CD4-positive, alpha-beta T cell treated with Interleukin-15 for 4 hours (primary cell): Measurements from ENCODE around the gene IDI2.
"Not testable (repeated sequence)": the region's sequence is repeated elsewhere in the genome, so short reads cannot be mapped to it uniquely, and the experiment has no call there.

ENCODE experiments used
- DNase-seq: peaks from one replicate; pipeline ENCODE4 v3.0.0-alpha.2; 2020; ENCODE audit warnings: low spot score

IDI2 gene

GRCh38 chr10:1025683-1026082, at the start of gene IDI2:
Gene IDI2, minus strand, starts transcription at chr10:1025859. Its CDS starts 1,136 bp downstream, at chr10:1024723.
- no peak for DNase-seq

DNA sequence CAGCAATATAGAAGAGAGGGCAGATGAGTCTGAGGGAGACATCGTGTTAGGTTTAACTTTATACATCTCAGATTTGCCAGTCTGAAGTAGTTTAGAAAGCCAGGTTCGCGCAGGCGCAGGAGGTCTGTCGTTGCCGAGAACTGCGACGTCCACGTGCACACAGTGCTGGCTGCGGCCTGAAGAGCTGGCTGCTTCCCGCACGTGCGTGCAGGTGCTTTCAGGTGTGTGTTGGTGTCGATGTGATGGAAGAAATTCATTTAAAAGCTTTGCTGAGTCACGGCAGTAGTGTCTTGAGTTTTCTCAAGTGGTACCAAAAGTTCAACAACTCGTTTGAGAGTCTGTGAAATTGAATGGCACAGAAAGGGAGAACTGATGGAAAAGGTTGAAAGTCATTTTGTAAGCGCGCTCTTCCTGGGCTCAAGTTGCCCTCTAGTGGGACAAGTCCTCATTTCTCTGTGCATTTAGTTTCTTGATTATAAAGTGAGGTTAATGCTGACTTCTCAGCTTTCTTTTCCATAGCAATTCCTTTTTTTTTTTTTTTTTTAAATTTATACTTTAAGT, 49.2 kb upstream of the IDI2 start:
- DNase-seq: peak; percentile 16

DNA sequence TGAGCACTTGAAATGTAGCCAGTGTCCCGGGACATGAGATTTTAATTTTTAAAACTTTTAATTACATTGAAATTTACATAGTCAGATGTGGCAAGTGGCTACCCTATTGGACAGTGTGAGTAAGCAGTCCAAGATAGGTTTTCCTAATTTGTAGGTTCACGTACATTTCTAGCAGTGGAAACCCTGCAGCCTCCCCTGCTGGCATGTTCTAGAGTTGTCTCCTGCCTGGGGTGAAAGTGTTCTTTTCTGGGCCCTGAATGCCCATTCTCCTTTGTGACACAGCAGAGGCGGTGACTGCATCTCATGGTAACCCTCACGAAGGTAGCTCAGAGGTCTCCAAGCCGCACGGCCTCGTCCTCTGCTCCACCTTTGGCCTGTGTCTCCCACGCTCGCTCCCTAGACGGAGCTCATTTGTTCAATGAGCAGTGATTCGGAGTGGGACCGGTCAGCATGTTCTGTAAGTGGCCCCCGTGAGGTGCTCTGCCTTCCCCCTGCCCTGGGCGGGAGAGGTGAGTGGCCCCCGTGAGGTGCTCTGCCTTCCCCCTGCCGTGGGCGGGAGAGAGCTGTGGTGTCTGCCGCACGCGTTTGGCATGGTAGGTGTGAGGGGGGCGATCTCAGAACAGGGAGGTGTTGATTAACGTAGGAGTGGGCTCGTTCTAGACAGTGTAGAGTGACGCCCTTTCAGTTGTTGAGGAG, 48.5 kb upstream of the IDI2 start:
- DNase-seq: no peak

DNA sequence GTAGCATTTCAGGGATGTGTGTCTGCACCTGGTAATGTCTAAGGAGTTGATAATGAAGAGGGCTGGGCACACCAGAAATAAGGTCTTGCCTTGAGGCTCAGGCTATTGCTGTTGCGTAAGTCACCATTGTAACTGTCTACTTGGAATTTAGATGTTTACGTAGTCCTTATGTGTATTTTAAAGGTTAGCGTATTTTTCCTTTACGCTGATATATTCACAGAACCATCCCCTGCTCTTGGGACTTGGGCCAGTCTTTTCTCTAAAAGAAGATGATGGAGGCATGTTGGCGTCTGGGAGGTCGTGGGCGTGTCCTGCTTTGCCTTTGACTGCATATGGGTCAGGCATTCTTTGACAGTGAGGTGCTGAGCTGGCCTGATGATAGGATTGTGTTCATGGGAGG, 45.3 kb upstream of the IDI2 start:
- no peak for DNase-seq

- no peak for DNase-seq
These were observed 43.0 kb upstream of the IDI2 start for GRCh38 chr10:1068380-1069361.

DNA sequence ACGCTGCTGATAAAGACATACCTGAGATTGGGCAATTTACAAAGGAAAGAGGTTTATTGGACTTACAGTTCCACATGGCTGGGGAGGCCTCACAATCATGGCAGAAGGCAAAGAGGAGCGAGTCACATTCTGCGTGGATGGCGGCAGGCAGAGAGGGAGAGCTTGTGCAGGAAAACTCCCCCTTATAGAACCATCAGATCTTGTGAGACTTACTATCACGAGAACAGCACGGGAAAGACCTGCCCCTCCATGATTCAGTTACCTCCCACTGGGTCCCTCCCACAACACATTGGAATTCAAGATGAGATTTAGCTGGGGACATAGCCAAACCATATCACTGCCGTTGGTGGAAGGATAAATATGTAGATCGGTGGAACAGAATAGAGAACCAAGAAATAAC, 41.1 kb upstream of the IDI2 start:
- not testable (repeated sequence) for DNase-seq

GRCh38 chr10:1064964-1065247, 39.2 kb upstream of the IDI2 start:
- DNase-seq: no peak

GRCh38 chr10:1063232-1063865, 37.7 kb upstream of the IDI2 start:
- DNase-seq: peak; percentile 49

GRCh38 chr10:1061930-1062774, 36.5 kb upstream of the IDI2 start:
- DNase-seq: no peak

DNA sequence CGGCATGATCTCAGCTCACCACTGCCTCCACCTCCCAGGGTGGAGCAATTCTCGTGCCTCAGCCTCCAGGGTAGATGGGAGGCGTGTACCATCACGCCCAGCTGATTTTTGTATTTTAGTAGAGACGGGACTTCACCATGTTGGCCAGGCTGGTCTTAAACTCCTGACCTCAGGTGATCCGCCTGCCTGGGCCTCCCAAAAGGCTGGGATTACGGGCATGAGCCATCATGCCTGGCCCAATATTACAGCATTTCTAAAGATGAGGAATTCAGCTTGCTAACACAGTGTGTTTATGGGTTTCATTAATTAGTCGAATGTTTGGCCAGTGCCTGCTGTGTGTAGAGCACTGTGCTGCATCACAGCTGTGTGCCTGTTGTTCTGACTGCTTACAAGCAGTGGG, 34.2 kb upstream of the IDI2 start:
- DNase-seq: no peak

- DNase-seq: no peak
These were observed 32.4 kb upstream of the IDI2 start for GRCh38 chr10:1058017-1058416.

DNA sequence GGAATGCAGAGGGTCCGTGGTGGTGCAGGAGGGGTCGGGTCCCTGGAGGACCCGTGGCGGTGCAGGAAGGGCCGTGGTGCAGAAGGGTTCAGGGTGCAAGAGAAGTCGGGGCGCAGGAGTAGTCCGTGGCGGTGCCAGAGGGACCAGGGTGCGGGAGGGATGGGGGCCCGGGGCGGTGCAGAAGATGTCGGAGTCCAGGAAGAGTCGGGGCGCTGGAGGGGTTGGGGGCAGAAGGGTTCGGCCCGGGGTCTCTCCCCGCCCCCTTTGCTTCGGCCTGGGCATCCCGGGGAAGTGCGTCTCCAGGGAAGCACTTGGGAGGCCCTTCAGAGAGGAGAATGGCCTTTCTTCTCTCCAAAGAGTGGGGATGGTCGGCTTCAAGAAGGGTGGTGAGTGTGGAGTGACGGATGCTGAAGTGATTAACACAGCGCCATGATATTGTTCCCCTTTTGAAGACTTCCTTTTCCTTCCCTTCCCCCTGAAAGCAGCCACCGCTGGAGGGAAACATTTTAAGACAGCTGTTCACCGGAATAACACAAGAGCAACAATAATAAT, 31.5 kb upstream of the IDI2 start:
- no peak for DNase-seq

- peak; percentile 88 for DNase-seq
These were observed 30.9 kb upstream of the IDI2 start, which contains the start of gene WDR37 for GRCh38 chr10:1056326-1057105. Gene WDR37, plus strand, starts transcription at chr10:1056385. Its CDS starts 15,771 bp downstream, at chr10:1072156.

DNA sequence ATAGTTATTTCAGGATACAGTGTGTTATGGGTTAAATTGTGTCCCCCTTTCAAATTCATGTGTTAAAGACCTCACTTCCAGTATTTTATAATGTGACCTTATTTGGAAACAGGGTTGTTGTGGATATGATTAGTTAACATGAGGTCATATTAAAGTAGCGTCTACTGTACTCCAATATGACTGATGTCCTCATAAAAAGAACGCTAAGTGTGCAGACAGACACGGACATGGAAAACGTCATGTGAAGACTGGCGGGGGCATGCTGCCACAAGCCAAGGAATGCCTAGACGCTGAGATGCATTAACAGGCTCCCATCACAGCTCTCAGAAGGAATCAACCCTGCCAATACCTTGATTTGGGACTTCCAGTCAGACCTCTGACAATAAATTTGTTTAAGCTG, 29.0 kb upstream of the IDI2 start:
- DNase-seq: no peak

- DNase-seq: peak; percentile 46
These were observed 24.9 kb upstream of the IDI2 start for GRCh38 chr10:1050554-1050953.

GRCh38 chr10:1050145-1050544, 24.5 kb upstream of the IDI2 start:
- no peak for DNase-seq

- DNase-seq: no peak
These were observed 23.8 kb upstream of the IDI2 start for GRCh38 chr10:1049425-1049958.

- DNase-seq: peak; percentile 96
These were observed 23.2 kb upstream of the IDI2 start, which contains the start of gene IDI1 for GRCh38 chr10:1048732-1049424. Gene IDI1, minus strand, starts transcription at chr10:1049119. Its CDS starts 116 bp downstream, at chr10:1049003.

GRCh38 chr10:1048349-1048731, 22.7 kb upstream of the IDI2 start:
- DNase-seq: peak; percentile 49
